KMS-11 (cell line): ENCODE data around the gene SAFB2.

Experiments
- H2AFZ ChIP-seq: fragments of 200-600 bp; sonication (generic); 2 replicates; pipeline ENCODE4 v1.6.1; 2016; ENCODE audit warnings: antibody characterized with exemption, mixed run types, low read depth
- H3K27ac ChIP-seq: fragments of 200-600 bp; sonication (generic); 2 replicates; pipeline ENCODE4 v1.6.1; 2016; ENCODE audit warnings: mild to moderate bottlenecking, mixed run types
- H3K27me3 ChIP-seq: fragments of 200-600 bp; sonication (generic); 2 replicates; pipeline ENCODE4 v1.6.1; 2017; ENCODE audit warnings: mild to moderate bottlenecking, low read depth, mixed run types, moderate library complexity; ENCODE audit not compliant: insufficient read depth
- H3K36me3 ChIP-seq: fragments of 200-600 bp; sonication (generic); 2 replicates; pipeline ENCODE4 v1.6.1; 2017; ENCODE audit warnings: mild to moderate bottlenecking, mixed run types; ENCODE audit not compliant: insufficient read depth
- H3K4me1 ChIP-seq: fragments of 200-600 bp; sonication (generic); 2 replicates; pipeline ENCODE4 v1.6.1; 2016; ENCODE audit warnings: mild to moderate bottlenecking, low read depth, mixed run types; ENCODE audit not compliant: poor library complexity, severe bottlenecking
- H3K4me2 ChIP-seq: fragments of 200-600 bp; sonication (generic); 2 replicates; pipeline ENCODE4 v1.7.0; 2016; ENCODE audit warnings: mild to moderate bottlenecking, mixed run types
- H3K4me3 ChIP-seq: fragments of 200-600 bp; sonication (generic); IDR thresholded peaks from 2 replicates; pipeline ENCODE4 v1.6.1; 2017; ENCODE audit warnings: low read depth, low read length, mixed read lengths; ENCODE audit not compliant: insufficient read depth
- H3K79me2 ChIP-seq: fragments of 200-600 bp; sonication (generic); 2 replicates; pipeline ENCODE4 v1.6.1; 2016; ENCODE audit warnings: low read depth, mixed run types; ENCODE audit not compliant: insufficient read depth
- H3K9ac ChIP-seq: fragments of 200-600 bp; sonication (generic); 2 replicates; pipeline ENCODE4 v1.6.1; 2016; ENCODE audit warnings: mild to moderate bottlenecking, mixed run types
- H4K20me1 ChIP-seq: fragments of 200-600 bp; sonication (generic); 2 replicates; pipeline ENCODE4 v1.6.1; 2016; ENCODE audit warnings: mild to moderate bottlenecking, mixed run types; ENCODE audit not compliant: insufficient read depth
- TF ChIP-seq, protein P1 (sequence below): fragments of 200-600 bp; sonication (generic); conservative IDR thresholded peaks from 2 replicates; pipeline ENCODE4 v1.6.1; 2017; ENCODE audit warnings: low read depth, mild to moderate bottlenecking, antibody characterized with exemption, low read length, moderate library complexity, mixed read lengths

SAFB2 gene

DNA sequence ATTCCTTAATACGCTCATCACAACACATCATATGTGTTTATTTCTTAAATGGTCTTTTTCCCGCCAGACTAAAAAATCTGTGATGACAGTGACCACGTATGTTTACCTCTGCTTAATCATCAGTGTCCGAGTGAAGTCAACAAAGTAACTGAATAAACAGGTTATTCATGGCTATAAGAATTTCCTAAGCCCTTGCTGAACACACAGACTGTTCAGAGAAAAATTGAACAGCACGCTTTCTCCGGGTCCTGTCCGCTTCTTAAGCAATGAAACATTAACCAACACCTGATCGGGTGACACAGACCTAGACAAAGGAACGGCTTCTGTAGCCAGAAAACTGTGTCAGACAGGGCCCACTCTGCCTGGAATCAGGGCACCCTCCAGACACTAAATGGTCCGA lies 14.3 kb downstream of the SAFB2 start:
- H3K36me3 ChIP-seq, result peaks cover 31% of the 10 kb centered on the region; the same call in 1 of the 2 replicates
- H2AFZ ChIP-seq, result no peak overlapping the region
- no peak overlapping the region for H3K4me3 ChIP-seq
- H3K79me2 ChIP-seq, result peaks cover 16% of the 10 kb centered on the region; the same call in 1 of the 2 replicates
- TF ChIP-seq, protein P1, sequence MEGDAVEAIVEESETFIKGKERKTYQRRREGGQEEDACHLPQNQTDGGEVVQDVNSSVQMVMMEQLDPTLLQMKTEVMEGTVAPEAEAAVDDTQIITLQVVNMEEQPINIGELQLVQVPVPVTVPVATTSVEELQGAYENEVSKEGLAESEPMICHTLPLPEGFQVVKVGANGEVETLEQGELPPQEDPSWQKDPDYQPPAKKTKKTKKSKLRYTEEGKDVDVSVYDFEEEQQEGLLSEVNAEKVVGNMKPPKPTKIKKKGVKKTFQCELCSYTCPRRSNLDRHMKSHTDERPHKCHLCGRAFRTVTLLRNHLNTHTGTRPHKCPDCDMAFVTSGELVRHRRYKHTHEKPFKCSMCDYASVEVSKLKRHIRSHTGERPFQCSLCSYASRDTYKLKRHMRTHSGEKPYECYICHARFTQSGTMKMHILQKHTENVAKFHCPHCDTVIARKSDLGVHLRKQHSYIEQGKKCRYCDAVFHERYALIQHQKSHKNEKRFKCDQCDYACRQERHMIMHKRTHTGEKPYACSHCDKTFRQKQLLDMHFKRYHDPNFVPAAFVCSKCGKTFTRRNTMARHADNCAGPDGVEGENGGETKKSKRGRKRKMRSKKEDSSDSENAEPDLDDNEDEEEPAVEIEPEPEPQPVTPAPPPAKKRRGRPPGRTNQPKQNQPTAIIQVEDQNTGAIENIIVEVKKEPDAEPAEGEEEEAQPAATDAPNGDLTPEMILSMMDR, result no peak
- no peaks in the 10 kb centered on the region for H3K4me1 ChIP-seq
- H4K20me1 ChIP-seq, result no peaks in the 10 kb centered on the region
- H3K27me3 ChIP-seq, result no peaks in the 10 kb centered on the region
- no peak overlapping the region for H3K27ac ChIP-seq
- H3K9ac ChIP-seq, result no peak overlapping the region
- no peak overlapping the region for H3K4me2 ChIP-seq

DNA sequence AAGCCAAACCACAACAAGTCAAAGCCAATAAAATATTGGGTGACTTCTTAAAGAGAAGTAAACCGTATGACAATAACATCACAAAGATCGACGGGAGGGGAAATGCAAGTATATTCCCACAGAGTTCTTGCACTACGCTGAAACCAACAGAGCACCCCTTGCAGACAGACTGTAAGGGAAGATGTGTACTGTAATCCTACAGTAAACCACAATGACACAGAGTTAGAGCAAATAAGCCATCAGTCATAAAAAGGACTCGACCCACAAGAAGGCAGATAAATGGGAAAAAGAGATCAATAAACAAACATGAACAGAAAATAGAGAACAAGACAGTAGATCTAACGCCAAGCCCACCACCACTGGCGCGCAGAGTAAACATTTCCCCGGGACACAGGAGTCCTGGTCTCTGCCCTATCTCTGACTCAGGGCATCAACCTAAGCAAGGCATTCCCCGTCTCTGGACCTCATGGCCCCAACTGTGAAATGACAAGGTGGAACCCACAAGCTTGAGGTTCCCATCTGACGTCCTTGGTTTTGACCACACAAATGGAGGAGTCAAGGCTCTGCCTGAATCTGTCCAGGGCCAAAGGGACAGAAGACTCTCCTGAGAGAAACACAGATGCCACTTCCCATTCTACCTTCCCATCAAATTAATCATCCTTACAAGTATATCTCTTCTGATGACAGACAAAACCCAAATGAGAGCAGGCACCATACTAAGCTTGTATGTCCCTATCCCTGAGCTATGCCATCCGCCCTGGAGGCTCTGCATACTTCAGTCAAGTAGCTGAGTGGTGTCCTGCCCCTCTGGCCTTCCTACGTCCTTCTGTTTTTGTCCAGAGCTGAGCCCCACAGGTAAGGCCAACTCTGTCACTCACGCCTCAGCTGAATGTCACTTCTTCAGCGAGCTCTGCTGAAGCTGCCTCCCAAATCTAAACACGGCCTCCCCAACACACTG lies 15.0 kb downstream of the SAFB2 start:
- no peak overlapping the region for H2AFZ ChIP-seq
- peaks cover 29% of the 10 kb centered on the region; the same call in 1 of the 2 replicates for H3K36me3 ChIP-seq
- H3K27me3 ChIP-seq, result no peaks in the 10 kb centered on the region
- no peaks in the 10 kb centered on the region for H3K4me1 ChIP-seq
- H3K4me2 ChIP-seq, result no peak overlapping the region
- TF ChIP-seq, protein P1, result no peak
- no peak overlapping the region for H3K4me3 ChIP-seq
- H3K27ac ChIP-seq, result no peak overlapping the region
- H3K79me2 ChIP-seq, result peaks cover 16% of the 10 kb centered on the region; the same call in 1 of the 2 replicates
- no peak overlapping the region for H3K9ac ChIP-seq
- H4K20me1 ChIP-seq, result no peaks in the 10 kb centered on the region

DNA sequence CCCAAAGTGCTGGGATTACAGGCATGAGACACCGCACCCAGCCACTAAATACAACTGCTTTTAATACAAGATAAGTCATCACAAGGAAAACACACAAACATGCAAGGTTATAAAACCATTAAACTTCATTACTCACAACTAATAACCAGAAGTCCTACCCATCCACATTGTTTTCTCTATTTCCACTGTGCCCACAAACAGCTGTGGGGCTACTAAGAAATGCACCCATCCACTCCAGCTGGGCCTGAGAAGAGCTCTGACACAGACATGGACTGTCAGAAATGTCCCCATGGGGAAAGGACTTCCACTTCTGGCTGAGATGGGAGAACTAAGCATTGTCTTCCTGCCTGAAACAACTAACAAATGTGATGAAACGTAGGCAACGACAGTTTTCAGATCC lies 17.2 kb downstream of the SAFB2 start:
- no peaks in the 10 kb centered on the region for H3K27me3 ChIP-seq
- peaks cover 16% of the 10 kb centered on the region; the same call in 1 of the 2 replicates for H3K79me2 ChIP-seq
- H3K36me3 ChIP-seq, result peaks cover 25% of the 10 kb centered on the region; the same call in 1 of the 2 replicates
- H3K4me3 ChIP-seq, result no peak overlapping the region
- no peaks in the 10 kb centered on the region for H4K20me1 ChIP-seq
- no peaks in the 10 kb centered on the region for H3K4me1 ChIP-seq
- H3K4me2 ChIP-seq, result no peak overlapping the region
- no peak overlapping the region for H3K27ac ChIP-seq
- no peak overlapping the region for H2AFZ ChIP-seq
- TF ChIP-seq, protein P1, result no peak
- no peak overlapping the region for H3K9ac ChIP-seq

DNA sequence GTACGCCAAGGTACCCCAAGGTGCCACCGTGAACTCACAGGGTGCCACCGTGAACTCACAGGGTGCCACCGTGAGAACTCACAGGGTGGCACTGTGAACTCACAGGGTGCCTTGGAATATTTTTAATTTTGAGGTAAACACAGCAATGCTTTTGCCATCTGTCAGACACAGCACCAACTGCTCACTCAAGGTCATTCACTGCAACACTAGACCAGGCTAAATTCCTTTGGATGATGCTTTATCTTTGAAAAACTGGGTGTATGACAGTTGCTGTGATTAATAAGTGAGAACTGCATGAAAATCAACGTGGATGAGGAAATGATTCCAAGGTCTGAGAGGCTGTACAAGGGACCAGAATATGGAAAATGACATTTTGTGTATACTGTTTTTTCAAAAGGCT lies 18.9 kb downstream of the SAFB2 start:
- no peaks in the 10 kb centered on the region for H3K27me3 ChIP-seq
- H3K4me1 ChIP-seq, result no peaks in the 10 kb centered on the region
- H3K4me3 ChIP-seq, result no peak overlapping the region
- no peak overlapping the region for H2AFZ ChIP-seq
- no peak overlapping the region for H3K4me2 ChIP-seq
- peaks cover 34% of the 10 kb centered on the region; the same call in 1 of the 2 replicates for H3K36me3 ChIP-seq
- no peak overlapping the region for H3K9ac ChIP-seq
- H3K27ac ChIP-seq, result no peak overlapping the region
- TF ChIP-seq, protein P1, result no peak
- no peaks in the 10 kb centered on the region for H4K20me1 ChIP-seq
- H3K79me2 ChIP-seq, result peaks cover 16% of the 10 kb centered on the region; the same call in 1 of the 2 replicates
